Smooth muscle cell (in vitro differentiated cells): ENCODE measurements around the gene GADD45A. TPM values are rescaled to one million over a fixed set of nuclear protein-coding genes. Genes with fewer than 3 reads are reported as not detected.

Experiments used
- DNase-seq: peaks from one replicate; lab custom pipeline; 2025; ENCODE audit not compliant: unreplicated experiment; lab: John Stamatoyannopoulos, UW
- H2AFZ ChIP-seq: fragments of 200-600 bp; sonication (generic); 2 replicates; pipeline ENCODE4 v1.6.0; 2016; ENCODE audit warnings: antibody characterized with exemption, low read depth, mild to moderate bottlenecking
- H3F3A ChIP-seq: fragments of 200-600 bp; sonication (generic); 2 replicates; pipeline ENCODE4 v1.6.0; 2017; ENCODE audit warnings: antibody characterized with exemption, low read depth
- H3K27ac ChIP-seq: fragments of 200-600 bp; sonication (generic); 2 replicates; pipeline ENCODE4 v1.5.1; 2016; ENCODE audit warnings: low read depth, mild to moderate bottlenecking
- H3K27me3 ChIP-seq: fragments of 200-600 bp; sonication (generic); 2 replicates; pipeline ENCODE4 v1.6.1; 2016; ENCODE audit warnings: low read depth, mild to moderate bottlenecking
- H3K36me3 ChIP-seq: fragments of 200-600 bp; sonication (generic); 2 replicates; pipeline ENCODE4 v1.5.1; 2016; ENCODE audit warnings: low read depth
- H3K4me1 ChIP-seq: fragments of 200-600 bp; sonication (generic); 2 replicates; pipeline ENCODE4 v1.5.1; 2016; ENCODE audit warnings: low read depth
- H3K4me2 ChIP-seq: fragments of 200-600 bp; sonication (generic); 2 replicates; pipeline ENCODE4 v1.6.0; 2016; ENCODE audit warnings: mild to moderate bottlenecking
- H3K4me3 ChIP-seq: fragments of 200-600 bp; sonication (generic); 2 replicates; pipeline ENCODE4 v1.5.1; 2016; ENCODE audit warnings: mild to moderate bottlenecking
- H3K79me2 ChIP-seq: fragments of 200-600 bp; sonication (generic); 2 replicates; pipeline ENCODE4 v1.6.0; 2016; ENCODE audit warnings: low read depth, mild to moderate bottlenecking
- H3K9ac ChIP-seq: fragments of 200-600 bp; sonication (generic); 2 replicates; pipeline ENCODE4 v1.6.0; 2016; ENCODE audit warnings: low read depth
- H3K9me3 ChIP-seq: fragments of 200-600 bp; sonication (generic); replicated peaks from 2 replicates; pipeline ENCODE4 v1.5.1; 2016; ENCODE audit warnings: low read depth
- H4K20me1 ChIP-seq: fragments of 200-600 bp; sonication (generic); 2 replicates; pipeline ENCODE4 v1.6.0; 2016; ENCODE audit warnings: low read depth
- WGBS: methylation state at CpG from one replicate; pipeline ENCODE4 v1.1.7; 2016; ENCODE audit warnings: low lambda C conversion rate; 5-methylcytosine and 5-hydroxymethylcytosine counted together
- polyA plus RNA-seq: library from polyadenylated mRNA; unstranded; fragments of >200 nt; fragmentation: Nextera tagmentation; extraction: Ambion mirVana; gene quantifications from 2 replicates; pipeline ENCODE4 v1.2.1, GENCODE V29; 2016
- total RNA-seq: library from RNA; depleted of rRNA; stranded (reverse); fragments of >200 nt; gene quantifications from 2 replicates; pipeline ENCODE4 v1.2.3, GENCODE V29; 2014
- TF ChIP-seq, protein P1 (sequence below): fragments of 200-600 bp; sonication (generic); IDR thresholded peaks from 2 replicates; pipeline ENCODE4 v1.5.1; 2017; ENCODE audit warnings: borderline replicate concordance, mild to moderate bottlenecking, antibody characterized with exemption; ENCODE audit not compliant: insufficient read depth, poor library complexity, severe bottlenecking

GADD45A gene
- total and polyA plus RNA-seq, 2 experiments from 2014 or later: 130 to 205 TPM

DNA sequence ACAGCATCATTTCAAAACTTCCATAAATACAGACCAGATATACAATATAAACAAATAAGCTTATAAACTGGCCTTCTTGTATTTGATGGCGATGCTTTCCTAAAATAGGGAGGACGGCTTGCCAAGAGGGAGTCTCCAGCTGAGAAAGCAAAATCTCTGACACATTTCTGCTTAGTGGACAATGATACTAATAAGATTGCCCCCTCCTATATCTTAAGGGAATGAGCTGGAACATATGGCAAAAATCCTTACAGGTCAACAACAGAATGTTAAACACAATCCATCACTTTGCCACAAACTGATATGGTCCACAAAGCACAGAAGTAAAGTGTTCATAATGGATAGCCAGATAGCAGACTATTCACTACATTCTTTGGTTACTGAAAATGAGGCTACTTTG is 7.1 kb upstream of the GADD45A start:
- no peaks in the 10 kb centered on the region for H3K27me3 ChIP-seq
- H3F3A ChIP-seq: peaks cover 5% of the 10 kb centered on the region
- DNase-seq: no peak
- H3K9me3 ChIP-seq: no peaks in the 10 kb centered on the region
- WGBS: 87% methylated on average over 2 of the region's 2 CpGs
- H3K79me2 ChIP-seq: no peaks in the 10 kb centered on the region
- H3K4me3 ChIP-seq: no peak overlapping the region
- H3K9ac ChIP-seq: no peak overlapping the region
- peaks cover 3% of the 10 kb centered on the region for H3K4me1 ChIP-seq
- TF ChIP-seq, protein P1, sequence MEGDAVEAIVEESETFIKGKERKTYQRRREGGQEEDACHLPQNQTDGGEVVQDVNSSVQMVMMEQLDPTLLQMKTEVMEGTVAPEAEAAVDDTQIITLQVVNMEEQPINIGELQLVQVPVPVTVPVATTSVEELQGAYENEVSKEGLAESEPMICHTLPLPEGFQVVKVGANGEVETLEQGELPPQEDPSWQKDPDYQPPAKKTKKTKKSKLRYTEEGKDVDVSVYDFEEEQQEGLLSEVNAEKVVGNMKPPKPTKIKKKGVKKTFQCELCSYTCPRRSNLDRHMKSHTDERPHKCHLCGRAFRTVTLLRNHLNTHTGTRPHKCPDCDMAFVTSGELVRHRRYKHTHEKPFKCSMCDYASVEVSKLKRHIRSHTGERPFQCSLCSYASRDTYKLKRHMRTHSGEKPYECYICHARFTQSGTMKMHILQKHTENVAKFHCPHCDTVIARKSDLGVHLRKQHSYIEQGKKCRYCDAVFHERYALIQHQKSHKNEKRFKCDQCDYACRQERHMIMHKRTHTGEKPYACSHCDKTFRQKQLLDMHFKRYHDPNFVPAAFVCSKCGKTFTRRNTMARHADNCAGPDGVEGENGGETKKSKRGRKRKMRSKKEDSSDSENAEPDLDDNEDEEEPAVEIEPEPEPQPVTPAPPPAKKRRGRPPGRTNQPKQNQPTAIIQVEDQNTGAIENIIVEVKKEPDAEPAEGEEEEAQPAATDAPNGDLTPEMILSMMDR: no peak
- no peak overlapping the region for H2AFZ ChIP-seq
- no peaks in the 10 kb centered on the region for H4K20me1 ChIP-seq
- H3K4me2 ChIP-seq: no peak overlapping the region
- H3K36me3 ChIP-seq: no peaks in the 10 kb centered on the region
- no peak overlapping the region for H3K27ac ChIP-seq

DNA sequence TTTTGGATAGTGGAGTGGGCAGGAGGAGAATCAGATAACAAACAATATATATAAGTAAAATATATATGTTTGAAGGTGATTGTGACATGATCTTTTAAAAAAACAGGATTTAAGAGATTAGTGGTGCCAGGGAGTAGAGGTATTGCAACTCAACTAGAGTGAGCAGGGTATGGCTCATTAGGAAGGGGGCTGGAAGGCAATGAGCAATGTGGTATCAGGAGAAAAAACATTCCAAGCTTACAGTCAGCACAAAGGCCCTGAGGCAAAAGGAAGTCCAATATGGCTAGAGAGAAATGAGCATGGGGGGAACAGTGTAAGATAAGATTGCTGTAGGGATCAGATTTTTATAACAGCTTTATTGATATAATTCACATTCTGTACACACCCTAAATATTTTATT is 5.3 kb upstream of the GADD45A start:
- H3K4me3 ChIP-seq: no peak overlapping the region
- no peak for DNase-seq

DNA sequence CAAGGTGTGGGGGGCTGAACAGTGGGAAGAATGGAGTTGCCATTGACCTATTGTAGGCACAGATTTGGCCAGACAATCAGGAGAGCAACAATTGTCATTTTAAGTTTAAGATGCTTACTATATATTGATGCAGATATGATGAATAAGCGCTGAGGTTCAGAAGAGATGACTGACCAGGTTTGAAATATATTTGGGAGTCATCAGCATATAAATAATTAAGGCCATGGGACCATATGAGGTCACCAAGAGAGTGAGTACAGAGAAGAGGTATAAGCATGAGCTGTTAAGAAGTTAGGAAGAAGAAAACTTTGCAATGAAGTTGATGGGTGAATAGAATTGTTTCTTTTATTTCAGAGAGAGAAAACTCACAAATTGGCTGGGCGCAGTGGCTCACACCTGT is 4.5 kb upstream of the GADD45A start:
- Histone ChIP-seq H3K36me3 (no peaks in the 10 kb centered on the region), H3F3A (peaks cover 21% of the 10 kb centered on the region), H3K4me1 (peaks cover 13% of the 10 kb centered on the region), H3K9ac (no peak overlapping the region), H3K79me2 (no peaks in the 10 kb centered on the region), H3K4me2 (no peak overlapping the region), H3K9me3 (no peaks in the 10 kb centered on the region), H3K27me3 (no peaks in the 10 kb centered on the region), H3K27ac (no peak overlapping the region), H2AFZ (no peak overlapping the region), H3K4me3 (no peak overlapping the region), H4K20me1 (peaks cover 3% of the 10 kb centered on the region)
- TF ChIP-seq, protein P1: no peak
- DNase-seq: no peak
- 100% methylated on average over 2 of the region's 2 CpGs for WGBS

More for the DNA sequence above, 5.3 kb upstream of the GADD45A start:
- H3F3A ChIP-seq: peaks cover 18% of the 10 kb centered on the region
- TF ChIP-seq, protein P1: no peak
- H2AFZ ChIP-seq: no peak overlapping the region
- H3K36me3 ChIP-seq: no peaks in the 10 kb centered on the region
- H3K79me2 ChIP-seq: no peaks in the 10 kb centered on the region
- H3K27me3 ChIP-seq: no peaks in the 10 kb centered on the region
- no peak overlapping the region for H3K4me2 ChIP-seq
- no peak overlapping the region for H3K9ac ChIP-seq
- H4K20me1 ChIP-seq: no peaks in the 10 kb centered on the region
- no peaks in the 10 kb centered on the region for H3K9me3 ChIP-seq
- no peak overlapping the region for H3K27ac ChIP-seq
- peaks cover 13% of the 10 kb centered on the region for H3K4me1 ChIP-seq

DNA sequence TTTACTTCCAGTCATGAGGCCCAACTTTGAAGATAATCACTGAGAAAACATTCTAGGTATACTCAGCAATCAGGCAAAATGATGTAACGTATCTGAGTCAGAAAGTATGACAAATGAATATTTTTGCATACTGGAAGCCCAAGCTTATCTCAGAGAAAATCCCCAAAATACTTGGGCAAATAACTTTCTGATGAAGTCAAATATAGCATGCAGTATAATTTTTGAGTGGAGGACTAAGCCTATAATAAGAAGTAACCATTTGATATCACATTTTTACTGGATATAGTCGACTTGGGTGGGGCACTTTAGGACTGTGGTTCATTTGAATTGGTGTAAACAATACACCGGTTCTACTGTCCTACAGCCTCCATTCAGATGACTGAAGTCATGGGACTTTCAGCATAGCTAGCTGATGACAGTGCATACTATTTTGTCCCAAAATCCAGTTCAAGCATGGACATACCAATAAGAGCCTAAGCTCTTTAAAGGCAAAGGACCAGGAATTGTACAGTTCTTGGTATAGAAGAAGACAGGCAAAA is 2.3 kb upstream of the GADD45A start:
- 38% methylated on average over 3 of the region's 3 CpGs for WGBS
- no peak overlapping the region for H2AFZ ChIP-seq
- peaks cover 21% of the 10 kb centered on the region for H3K4me1 ChIP-seq
- peak overlapping the region; percentile 51 for H3K9ac ChIP-seq
- peaks cover 27% of the 10 kb centered on the region for H3F3A ChIP-seq
- peaks cover 7% of the 10 kb centered on the region for H3K79me2 ChIP-seq
- H3K9me3 ChIP-seq: no peaks in the 10 kb centered on the region
- no peaks in the 10 kb centered on the region for H3K27me3 ChIP-seq
- H3K36me3 ChIP-seq: no peaks in the 10 kb centered on the region
- DNase-seq: no peak
- H3K4me2 ChIP-seq: peak overlapping the region; percentile 84
- peak overlapping the region; percentile 99 for H3K27ac ChIP-seq
- no peak overlapping the region for H3K4me3 ChIP-seq
- TF ChIP-seq, protein P1: no peak
- H4K20me1 ChIP-seq: peaks cover 20% of the 10 kb centered on the region
